AG04449 (cell line): ENCODE results near the gene METTL1.

Experiments
- CTCF ChIA-PET: fragments of 350-600 bp; formaldehyde crosslinking; extraction: SDS; loops from one replicate; lab custom pipeline; 2021; ENCODE audit warnings: antibody characterized with exemption; lab: Yijun Ruan, JAX
- POLR2A ChIA-PET: fragments of 400-600, 350-600 bp; formaldehyde crosslinking; extraction: SDS; loops from one replicate; lab custom pipeline; 2020; ENCODE audit warnings: antibody characterized with exemption, inconsistent platforms; lab: Yijun Ruan, JAX
- DNase-seq: peaks from one replicate; pipeline ENCODE4 v3.0.0-alpha.2; 2010; ENCODE audit warnings: low read depth, low spot score
- H3K4me3 ChIP-seq: 2 replicates; pipeline ENCODE4 v1.5.1; 2011; ENCODE audit warnings: low read depth, mild to moderate bottlenecking, control low read depth, low read length
- TF ChIP-seq, protein P1 (sequence below): IDR thresholded peaks from one replicate; pipeline ENCODE4 v1.5.1; 2011; ENCODE audit warnings: mild to moderate bottlenecking, moderate library complexity, low read length, control low read depth, inconsistent platforms; ENCODE audit not compliant: insufficient read depth; ENCODE audit errors: missing control alignments

The METTL1 gene

DNA sequence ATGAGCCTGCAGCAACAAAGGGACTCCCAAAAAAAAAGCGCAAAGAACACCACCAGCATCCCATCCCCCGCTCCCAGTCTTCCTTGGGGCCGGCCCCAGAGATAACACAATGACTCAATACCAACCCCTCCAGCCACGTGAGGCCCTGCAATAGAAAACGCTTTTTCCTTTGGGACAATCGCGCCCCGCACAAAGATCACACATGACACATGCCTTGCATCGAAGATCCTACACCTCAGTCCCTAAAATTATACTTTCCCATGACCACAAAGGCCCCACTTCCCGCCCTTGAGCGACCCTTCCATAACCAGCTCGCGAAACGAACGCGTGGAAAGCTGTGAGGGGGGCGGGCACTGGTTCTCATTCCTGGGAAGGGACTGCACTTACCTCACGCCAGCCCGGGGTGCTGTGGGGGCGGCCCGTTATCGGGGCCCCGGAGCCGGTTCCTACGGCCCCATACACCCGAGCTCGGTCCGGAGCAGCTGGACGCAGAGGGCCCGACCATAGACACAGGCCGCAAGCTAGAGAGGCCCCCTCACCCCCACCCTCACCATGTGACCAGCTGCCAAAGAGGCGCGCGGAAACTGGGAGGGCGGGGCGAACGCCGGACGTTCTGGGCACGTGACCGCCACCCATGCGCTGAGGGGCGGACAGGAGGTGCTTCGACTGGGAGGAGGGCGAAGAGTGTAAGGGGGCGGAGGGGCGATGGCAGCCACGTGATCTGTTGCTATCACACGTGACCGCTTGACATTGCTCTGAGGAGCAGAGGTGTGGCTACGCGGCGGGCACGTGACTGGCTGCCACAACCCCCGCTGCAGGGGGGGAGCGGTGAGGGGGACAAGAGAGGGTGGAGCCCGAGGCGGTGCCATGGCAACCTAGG is 19.9 kb downstream of the METTL1 start, which contains the start of gene CDK4:
TSS of gene CDK4 (minus strand) at position 523 of the 880 bp plus-strand sequence. CDS start 593 bp downstream, outside the sequence.
- peak; percentile 96 for DNase-seq
- peak within 1 kb of the TSS; percentile 84 for H3K4me3 ChIP-seq
- TF ChIP-seq, protein P1, sequence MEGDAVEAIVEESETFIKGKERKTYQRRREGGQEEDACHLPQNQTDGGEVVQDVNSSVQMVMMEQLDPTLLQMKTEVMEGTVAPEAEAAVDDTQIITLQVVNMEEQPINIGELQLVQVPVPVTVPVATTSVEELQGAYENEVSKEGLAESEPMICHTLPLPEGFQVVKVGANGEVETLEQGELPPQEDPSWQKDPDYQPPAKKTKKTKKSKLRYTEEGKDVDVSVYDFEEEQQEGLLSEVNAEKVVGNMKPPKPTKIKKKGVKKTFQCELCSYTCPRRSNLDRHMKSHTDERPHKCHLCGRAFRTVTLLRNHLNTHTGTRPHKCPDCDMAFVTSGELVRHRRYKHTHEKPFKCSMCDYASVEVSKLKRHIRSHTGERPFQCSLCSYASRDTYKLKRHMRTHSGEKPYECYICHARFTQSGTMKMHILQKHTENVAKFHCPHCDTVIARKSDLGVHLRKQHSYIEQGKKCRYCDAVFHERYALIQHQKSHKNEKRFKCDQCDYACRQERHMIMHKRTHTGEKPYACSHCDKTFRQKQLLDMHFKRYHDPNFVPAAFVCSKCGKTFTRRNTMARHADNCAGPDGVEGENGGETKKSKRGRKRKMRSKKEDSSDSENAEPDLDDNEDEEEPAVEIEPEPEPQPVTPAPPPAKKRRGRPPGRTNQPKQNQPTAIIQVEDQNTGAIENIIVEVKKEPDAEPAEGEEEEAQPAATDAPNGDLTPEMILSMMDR = no peak
- POLR2A ChIA-PET = interaction anchor here (0.8 to 1.0 kb wide), 3 partner anchors 20 to 142 kb away, joined by 3 to 4 read pairs (median 3); partner anchors contain the start of genes EEF1AKMT3 and METTL1
- CTCF ChIA-PET = interaction anchor here (0.6 to 1.0 kb wide), 2 partner anchors 9 to 31 kb away, joined by 3 read pairs; partner anchors contain the start of gene TSFM

- POLR2A ChIA-PET = no interaction called here
- no peak for DNase-seq
- CTCF ChIA-PET = interaction anchor here (1.4 kb wide), 1 partner anchor 8 kb away, joined by 5 read pairs; no protein-coding TSS in a partner anchor
- TF ChIP-seq, protein P1 = no peak
- H3K4me3 ChIP-seq = peak overlapping the region; percentile 84
Measured at GRCh38 chr12:57751432-57751787, 20.5 kb downstream of the METTL1 start.

DNA sequence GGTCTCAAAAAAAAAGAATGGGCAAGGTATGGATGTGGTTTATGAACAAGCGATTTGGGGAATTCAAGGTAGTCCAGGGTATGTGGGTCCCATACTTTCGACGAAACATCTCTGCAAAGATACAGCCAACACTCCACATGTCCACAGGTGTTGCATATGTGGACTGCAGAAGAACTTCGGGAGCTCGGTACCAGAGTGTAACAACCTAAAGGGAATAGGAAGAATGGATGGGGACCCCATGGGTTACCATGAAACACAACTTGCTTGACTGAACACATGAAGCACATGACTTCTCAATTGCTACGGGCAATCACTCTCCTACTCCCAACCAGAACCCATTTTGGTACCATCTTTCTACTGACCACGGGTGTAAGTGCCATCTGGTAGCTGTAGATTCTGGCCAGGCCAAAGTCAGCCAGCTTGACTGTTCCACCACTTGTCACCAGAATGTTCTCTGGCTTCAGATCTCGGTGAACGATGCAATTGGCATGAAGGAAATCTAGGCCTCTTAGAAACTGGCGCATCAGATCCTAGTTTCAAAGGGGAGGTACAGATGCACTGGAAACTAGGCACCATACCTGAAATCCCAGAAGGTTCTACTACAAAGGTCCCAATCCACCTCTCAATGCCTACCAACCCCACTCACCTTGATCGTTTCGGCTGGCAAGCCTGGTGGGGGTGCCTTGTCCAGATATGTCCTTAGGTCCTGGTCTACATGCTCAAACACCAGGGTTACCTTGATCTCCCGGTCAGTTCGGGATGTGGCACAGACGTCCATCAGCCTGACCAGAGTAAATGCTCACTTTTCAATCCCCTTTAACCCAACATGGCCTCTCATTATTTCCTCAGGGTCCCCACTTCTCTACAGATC is 21.1 kb downstream of the METTL1 start:
- POLR2A ChIA-PET = no interaction called here
- TF ChIP-seq, protein P1 = no peak
- peak overlapping the region; percentile 84 for H3K4me3 ChIP-seq
- CTCF ChIA-PET = interaction anchor here (1.0 to 1.4 kb wide), 2 partner anchors 9 to 14 kb away, joined by 3 to 5 read pairs; no protein-coding TSS in a partner anchor
- no peak for DNase-seq

- CTCF ChIA-PET = interaction anchor here (1.5 to 2.4 kb wide), 2 partner anchors 8 to 23 kb away, joined by 3 to 6 read pairs; no protein-coding TSS in a partner anchor
- POLR2A ChIA-PET = interaction anchor here (0.7 kb wide), 1 partner anchor 24 kb away, joined by 3 read pairs; no protein-coding TSS in a partner anchor
- no peak overlapping the region for H3K4me3 ChIP-seq
Measured at GRCh38 chr12:57749061-57749460, 22.8 kb downstream of the METTL1 start.

DNA sequence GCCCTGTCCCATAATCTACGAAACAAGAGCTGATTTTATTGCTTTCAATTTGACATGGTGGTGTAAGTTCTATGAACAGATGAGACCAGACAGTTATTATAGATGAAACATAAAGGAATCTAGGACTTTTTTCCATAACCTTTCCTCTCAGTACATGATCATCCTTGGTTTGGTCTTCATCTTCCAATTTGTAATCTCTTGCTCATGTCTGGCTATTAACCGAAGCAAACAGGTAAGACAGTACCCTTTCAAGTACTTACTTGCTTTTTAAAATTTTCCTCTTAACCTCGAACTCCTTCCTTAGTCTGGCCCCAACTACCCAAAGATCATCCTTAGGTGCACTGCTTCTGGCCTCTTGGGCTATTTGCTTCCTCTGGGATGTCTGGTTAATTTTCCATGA is 25.9 kb downstream of the METTL1 start:
- TF ChIP-seq, protein P1 = no peak
- no peak for DNase-seq
- POLR2A ChIA-PET = no interaction called here
- H3K4me3 ChIP-seq = peak overlapping the region; percentile 98
- CTCF ChIA-PET = interaction anchor here (2.2 to 3.6 kb wide), 2 partner anchors 10 to 11 kb away, joined by 11 to 16 read pairs; no protein-coding TSS in a partner anchor

More at GRCh38 chr12:57749061-57749460, 22.8 kb downstream of the METTL1 start:
- no peak for DNase-seq
- TF ChIP-seq, protein P1 = no peak
